ENCODE measurements around the gene EXOC3L1. TPM values are rescaled to one million over a fixed set of nuclear protein-coding genes. Genes with fewer than 3 reads are reported as not detected.

The EXOC3L1 gene
- total and polyA plus RNA-seq, 2 of the 13 experiments (the other 11 are each of a cell fraction or from before 2014, with no cell fraction given): 0.12 TPM; not detected in 1

DNA sequence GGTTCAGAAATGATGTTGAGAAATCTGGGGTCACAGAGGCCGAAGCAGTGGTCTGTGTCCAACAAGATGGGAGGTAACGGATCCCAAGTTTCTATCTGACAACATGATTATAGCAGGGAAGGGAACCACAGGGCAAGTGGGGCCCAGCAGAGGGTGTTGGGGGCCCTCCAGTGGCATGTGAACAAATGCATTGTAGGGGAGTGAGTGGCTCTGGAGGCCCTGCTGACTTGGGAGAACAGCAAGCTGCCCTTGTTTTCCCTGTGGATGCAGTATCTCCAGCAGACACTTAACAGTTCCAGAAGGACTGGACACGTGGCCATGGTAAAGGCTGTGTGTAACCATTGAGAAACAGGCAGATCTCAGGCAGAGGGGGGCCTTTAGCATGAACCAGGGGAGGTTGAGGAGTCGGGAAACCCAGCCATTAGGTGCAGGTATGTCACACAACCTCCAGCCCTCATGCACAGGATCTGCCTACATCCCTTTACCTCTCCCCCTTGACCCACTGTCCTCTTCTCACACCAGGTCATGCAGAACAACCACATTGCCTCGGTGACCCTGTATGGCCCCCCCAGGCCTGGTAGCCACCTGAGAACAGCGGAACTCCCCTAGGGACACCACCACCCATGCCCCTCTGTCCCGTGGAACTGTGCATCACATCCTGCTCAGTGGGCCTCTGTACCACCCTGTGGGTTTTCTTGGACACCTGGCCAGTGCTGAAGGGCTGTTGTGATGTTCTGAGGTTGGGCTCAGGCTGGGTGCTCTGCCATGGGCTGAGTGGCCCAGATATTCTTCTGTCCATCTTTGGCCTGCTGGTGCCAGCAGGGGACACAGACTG is 43.2 kb downstream of the EXOC3L1 start (continued):
- TF ChIP-seq, protein P1, sequence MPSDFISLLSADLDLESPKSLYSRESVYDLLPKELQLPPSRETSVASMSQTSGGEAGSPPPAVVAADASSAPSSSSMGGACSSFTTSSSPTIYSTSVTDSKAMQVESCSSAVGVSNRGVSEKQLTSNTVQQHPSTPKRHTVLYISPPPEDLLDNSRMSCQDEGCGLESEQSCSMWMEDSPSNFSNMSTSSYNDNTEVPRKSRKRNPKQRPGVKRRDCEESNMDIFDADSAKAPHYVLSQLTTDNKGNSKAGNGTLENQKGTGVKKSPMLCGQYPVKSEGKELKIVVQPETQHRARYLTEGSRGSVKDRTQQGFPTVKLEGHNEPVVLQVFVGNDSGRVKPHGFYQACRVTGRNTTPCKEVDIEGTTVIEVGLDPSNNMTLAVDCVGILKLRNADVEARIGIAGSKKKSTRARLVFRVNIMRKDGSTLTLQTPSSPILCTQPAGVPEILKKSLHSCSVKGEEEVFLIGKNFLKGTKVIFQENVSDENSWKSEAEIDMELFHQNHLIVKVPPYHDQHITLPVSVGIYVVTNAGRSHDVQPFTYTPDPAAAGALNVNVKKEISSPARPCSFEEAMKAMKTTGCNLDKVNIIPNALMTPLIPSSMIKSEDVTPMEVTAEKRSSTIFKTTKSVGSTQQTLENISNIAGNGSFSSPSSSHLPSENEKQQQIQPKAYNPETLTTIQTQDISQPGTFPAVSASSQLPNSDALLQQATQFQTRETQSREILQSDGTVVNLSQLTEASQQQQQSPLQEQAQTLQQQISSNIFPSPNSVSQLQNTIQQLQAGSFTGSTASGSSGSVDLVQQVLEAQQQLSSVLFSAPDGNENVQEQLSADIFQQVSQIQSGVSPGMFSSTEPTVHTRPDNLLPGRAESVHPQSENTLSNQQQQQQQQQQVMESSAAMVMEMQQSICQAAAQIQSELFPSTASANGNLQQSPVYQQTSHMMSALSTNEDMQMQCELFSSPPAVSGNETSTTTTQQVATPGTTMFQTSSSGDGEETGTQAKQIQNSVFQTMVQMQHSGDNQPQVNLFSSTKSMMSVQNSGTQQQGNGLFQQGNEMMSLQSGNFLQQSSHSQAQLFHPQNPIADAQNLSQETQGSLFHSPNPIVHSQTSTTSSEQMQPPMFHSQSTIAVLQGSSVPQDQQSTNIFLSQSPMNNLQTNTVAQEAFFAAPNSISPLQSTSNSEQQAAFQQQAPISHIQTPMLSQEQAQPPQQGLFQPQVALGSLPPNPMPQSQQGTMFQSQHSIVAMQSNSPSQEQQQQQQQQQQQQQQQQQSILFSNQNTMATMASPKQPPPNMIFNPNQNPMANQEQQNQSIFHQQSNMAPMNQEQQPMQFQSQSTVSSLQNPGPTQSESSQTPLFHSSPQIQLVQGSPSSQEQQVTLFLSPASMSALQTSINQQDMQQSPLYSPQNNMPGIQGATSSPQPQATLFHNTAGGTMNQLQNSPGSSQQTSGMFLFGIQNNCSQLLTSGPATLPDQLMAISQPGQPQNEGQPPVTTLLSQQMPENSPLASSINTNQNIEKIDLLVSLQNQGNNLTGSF (CRISPR knock-in tag; IDR thresholded peaks at IDR 0.05): no peak
- TF ChIP-seq ZNF282 (IDR thresholded peaks at IDR 0.05; ENCODE audit: partially characterized antibody): no peak

DNA sequence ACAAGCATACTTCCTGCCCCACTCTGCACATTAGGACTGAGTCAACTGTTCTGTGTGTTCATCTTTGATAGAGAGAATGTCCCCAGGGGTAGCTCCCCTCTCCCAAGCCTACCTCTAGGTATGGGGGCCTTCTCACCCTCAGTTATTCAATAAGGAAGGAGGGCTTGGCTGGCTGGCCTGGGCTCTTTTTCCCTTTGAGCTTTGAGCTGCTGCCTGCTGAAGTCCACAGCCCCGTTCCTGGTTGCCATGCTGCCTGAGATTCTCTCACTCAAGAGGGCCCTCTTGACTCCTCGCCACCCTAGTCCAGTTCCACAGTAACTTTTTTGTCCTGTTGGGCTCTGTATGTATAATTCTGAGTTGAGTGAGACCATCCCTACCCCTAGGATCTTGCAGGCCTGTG is 44.2 kb downstream of the EXOC3L1 start:
- H3K36me3 ChIP-seq (replicated peaks in 1 of 2; ENCODE audit: control insufficient read depth in 1 of 2, insufficient read depth in 2 of 2, low read length in 2 of 2): peaks cover 64 to 83% of the 10 kb centered on the region in 2 experiments
- H3K9me3 ChIP-seq (ENCODE audit: low read length): no peaks in the 10 kb centered on the region
- no peak overlapping the region for H3K4me2 ChIP-seq (ENCODE audit: low read depth, low read length)
- H3K79me2 ChIP-seq (ENCODE audit: insufficient read depth, low read length): no peaks in the 10 kb centered on the region
- no peak overlapping the region for H3K9ac ChIP-seq (ENCODE audit: insufficient read depth, low read depth, low read length)
- no peak overlapping the region for H3K27ac ChIP-seq (ENCODE audit: extremely low read length, insufficient read depth, low read length)
- ChIA-PET CTCF (ENCODE audit: low intra/inter-chr PET ratio, low total read pairs) (no interaction called here), POLR2A (no interaction called here)
- ATAC-seq: no peak
- no TSS peak for BruUV-seq (replicated peaks)
- H4K20me1 ChIP-seq (ENCODE audit: insufficient read depth, low read length): peaks cover 9% of the 10 kb centered on the region; the same call in 1 of the 2 replicates
- intact Hi-C loops (cut with micrococcal nuclease; ENCODE audit: unreplicated experiment) (no loop called here), in situ Hi-C loops (cut with HindIII; ENCODE audit: extremely low pct_ligation_motif_present, low pct_unique_long_range_greater_than_20kb) (no loop called here)
- H2AFZ ChIP-seq (ENCODE audit: low read length): no peak overlapping the region
- no peak for FAIRE-seq
- H3K4me1 ChIP-seq (ENCODE audit: insufficient read depth, low read length): peaks cover 8% of the 10 kb centered on the region
- WGBS (ENCODE audit: low lambda C conversion rate): 87% methylated on average over 2 of the region's 2 CpGs
- DNase-seq (ENCODE audit: low spot score): no peak
- no peaks in the 10 kb centered on the region for H3K27me3 ChIP-seq (ENCODE audit: control insufficient read depth in 1 of 2, insufficient read depth in 2 of 2, low read length in 2 of 2)
- H3K4me3 ChIP-seq (replicated peaks in 1 of 3; ENCODE audit: insufficient read depth in 1 of 3, low read depth in 2 of 3, low read length in 3 of 3): no peak overlapping the region
- TF ChIP-seq IRF2 (CRISPR knock-in tag; IDR thresholded peaks at IDR 0.05) (no peak), EP300 (IDR thresholded peaks at IDR 0.05; ENCODE audit: low read depth in 2 of 2, low read length in 2 of 2) (no peak), EP300 (CRISPR knock-in tag; IDR thresholded peaks at IDR 0.05; ENCODE audit: borderline replicate concordance) (no peak), SATB2 (CRISPR knock-in tag; IDR thresholded peaks at IDR 0.05) (no peak), PHF8 (CRISPR knock-in tag; IDR thresholded peaks at IDR 0.05) (no peak), PHF21A (CRISPR knock-in tag; IDR thresholded peaks at IDR 0.05) (no peak), ZNF460 (CRISPR knock-in tag; IDR thresholded peaks at IDR 0.05; ENCODE audit: borderline replicate concordance) (no peak), TAF1 (CRISPR knock-in tag; IDR thresholded peaks at IDR 0.05) (no peak), ZNF337 (CRISPR knock-in tag; IDR thresholded peaks at IDR 0.05; ENCODE audit: borderline replicate concordance, low read depth) (no peak), BORCS8-MEF2B (CRISPR knock-in tag; IDR thresholded peaks at IDR 0.05) (no peak)
- TF ChIP-seq, protein P2, sequence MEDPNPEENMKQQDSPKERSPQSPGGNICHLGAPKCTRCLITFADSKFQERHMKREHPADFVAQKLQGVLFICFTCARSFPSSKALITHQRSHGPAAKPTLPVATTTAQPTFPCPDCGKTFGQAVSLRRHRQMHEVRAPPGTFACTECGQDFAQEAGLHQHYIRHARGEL (CRISPR knock-in tag; IDR thresholded peaks at IDR 0.05): no peak
- TF ChIP-seq, protein P3, sequence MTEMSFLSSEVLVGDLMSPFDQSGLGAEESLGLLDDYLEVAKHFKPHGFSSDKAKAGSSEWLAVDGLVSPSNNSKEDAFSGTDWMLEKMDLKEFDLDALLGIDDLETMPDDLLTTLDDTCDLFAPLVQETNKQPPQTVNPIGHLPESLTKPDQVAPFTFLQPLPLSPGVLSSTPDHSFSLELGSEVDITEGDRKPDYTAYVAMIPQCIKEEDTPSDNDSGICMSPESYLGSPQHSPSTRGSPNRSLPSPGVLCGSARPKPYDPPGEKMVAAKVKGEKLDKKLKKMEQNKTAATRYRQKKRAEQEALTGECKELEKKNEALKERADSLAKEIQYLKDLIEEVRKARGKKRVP (CRISPR knock-in tag; IDR thresholded peaks at IDR 0.05): no peak

Measured in HepG2 (cell line).